HEK293 (cell line): ENCODE measurements around the gene CARD14.

Experiments used
- CTCF ChIA-PET: fragments of 350-600 bp; formaldehyde crosslinking; extraction: SDS; loops from one replicate; lab custom pipeline; 2021; ENCODE audit warnings: antibody characterized with exemption; lab: Yijun Ruan, JAX
- POLR2A ChIA-PET: fragments of 300-600 bp; formaldehyde crosslinking; extraction: SDS; loops from one replicate; lab custom pipeline; 2020; ENCODE audit warnings: antibody characterized with exemption, inconsistent platforms; lab: Yijun Ruan, JAX
- H3K27ac ChIP-seq: fragments of 200-500 bp; sonication (Bioruptor generic); 2 replicates; pipeline ENCODE4 v1.5.1; 2014; ENCODE audit warnings: low read depth, low read length, control low read depth, inconsistent platforms; ENCODE audit errors: extremely low read depth
- H3K36me3 ChIP-seq, 2 experiments: fragments of 200-500 bp in 1 of 2; sonication (Bioruptor generic) in 1 of 2; 1 replicate in 1 of 2; 2 replicates in 1 of 2; pipeline ENCODE4 v1.5.1; 2014 to 2017; ENCODE audit warnings: inconsistent platforms in 2 of 2, low read length in 2 of 2; ENCODE audit not compliant: control insufficient read depth in 2 of 2, insufficient read depth in 1 of 2
- H3K4me1 ChIP-seq: fragments of 200-500 bp; sonication (Bioruptor generic); 2 replicates; pipeline ENCODE4 v1.5.1; 2014; ENCODE audit warnings: mild to moderate bottlenecking, low read length, inconsistent platforms; ENCODE audit not compliant: control insufficient read depth, insufficient read depth
- H3K4me3 ChIP-seq: 2 replicates; pipeline ENCODE4 v1.5.1; 2011; ENCODE audit warnings: low read depth, mild to moderate bottlenecking, control low read depth, low read length, moderate library complexity
- H3K9me3 ChIP-seq: fragments of 200-500 bp; sonication (Bioruptor generic); 2 replicates; pipeline ENCODE4 v1.5.1; 2014; ENCODE audit warnings: low read depth, low read length, inconsistent platforms; ENCODE audit not compliant: control insufficient read depth, insufficient read depth
- EGR2 ChIP-seq: fragments of 450-650 bp; formaldehyde crosslinking; IDR thresholded peaks from 2 replicates; pipeline ENCODE4 v1.5.1; 2016; ENCODE audit warnings: low read depth, missing biosample characterization, missing genetic modification characterization
- HOXC10 ChIP-seq: sonication (generic); formaldehyde crosslinking; IDR thresholded peaks from 2 replicates; pipeline ENCODE4 v1.8.1; 2023; ENCODE audit warnings: mild to moderate bottlenecking, missing genetic modification reagents
- SETDB1 ChIP-seq: IDR thresholded peaks from one replicate; pipeline ENCODE4 v1.6.1; 2017; ENCODE audit warnings: mild to moderate bottlenecking, low read length, moderate library complexity, mixed read lengths; ENCODE audit not compliant: insufficient read length
- SP3 ChIP-seq: fragments of 450-650 bp; formaldehyde crosslinking; IDR thresholded peaks from 2 replicates; pipeline ENCODE4 v1.5.1; 2016; ENCODE audit warnings: missing biosample characterization, missing genetic modification characterization
- TSHZ1 ChIP-seq: fragments of 450-650 bp; formaldehyde crosslinking; IDR thresholded peaks from 2 replicates; pipeline ENCODE4 v1.5.1; 2016; ENCODE audit warnings: missing biosample characterization, missing genetic modification characterization, borderline replicate concordance
- ZEB2 ChIP-seq: fragments of 450-650 bp; formaldehyde crosslinking; IDR thresholded peaks from 2 replicates; pipeline ENCODE4 v1.5.1; 2016; ENCODE audit warnings: missing biosample characterization, missing genetic modification characterization
- ZFHX2 ChIP-seq: fragments of 450-650 bp; formaldehyde crosslinking; conservative IDR thresholded peaks from 2 replicates; pipeline ENCODE4 v1.5.1; 2016; ENCODE audit warnings: missing biosample characterization, missing genetic modification characterization
- ZFP69B ChIP-seq: fragments of 450-650 bp; formaldehyde crosslinking; IDR thresholded peaks from 2 replicates; pipeline ENCODE4 v1.5.1; 2016; ENCODE audit warnings: missing biosample characterization, missing genetic modification characterization
- ZIC2 ChIP-seq: fragments of 450-650 bp; formaldehyde crosslinking; IDR thresholded peaks from 2 replicates; pipeline ENCODE4 v1.5.1; 2016; ENCODE audit warnings: missing biosample characterization, missing genetic modification characterization
- ZNF274 ChIP-seq, 2 experiments: fragments of 200-500 bp in 1 of 2; fragments of 450-650 bp in 1 of 2; sonication (Bioruptor generic) in 1 of 2; formaldehyde crosslinking in 1 of 2; IDR thresholded peaks; 2 replicates each; pipeline versions ENCODE4 v1.5.1 to v1.6.1; 2014 to 2016; ENCODE audit warnings: borderline replicate concordance in 1 of 2, inconsistent platforms in 1 of 2, low read length in 1 of 2, missing biosample characterization in 1 of 2, missing genetic modification characterization in 1 of 2
- ZNF341 ChIP-seq: fragments of 450-650 bp; formaldehyde crosslinking; IDR thresholded peaks from 2 replicates; pipeline ENCODE4; 2016; ENCODE audit warnings: low read depth, missing biosample characterization, missing genetic modification characterization
- ZNF561 ChIP-seq: fragments of 450-650 bp; IDR thresholded peaks from 2 replicates; pipeline ENCODE4 v1.5.1; 2018; ENCODE audit warnings: missing biosample characterization, missing genetic modification characterization, borderline replicate concordance
- ZNF660 ChIP-seq: fragments of 450-650 bp; IDR thresholded peaks from 2 replicates; pipeline ENCODE4 v1.5.1; 2018; ENCODE audit warnings: missing biosample characterization, mild to moderate bottlenecking, missing genetic modification characterization
- ZNF76 ChIP-seq: fragments of 450-650 bp; formaldehyde crosslinking; IDR thresholded peaks from 2 replicates; pipeline ENCODE4; 2016; ENCODE audit warnings: low read depth, missing biosample characterization, missing genetic modification characterization, borderline replicate concordance
- TF ChIP-seq, protein P1 (sequence below): fragments of 450-650 bp; formaldehyde crosslinking; IDR thresholded peaks from 2 replicates; pipeline ENCODE4 v1.5.0; 2017; ENCODE audit warnings: missing biosample characterization, missing genetic modification characterization, borderline replicate concordance

Gene CARD14

DNA sequence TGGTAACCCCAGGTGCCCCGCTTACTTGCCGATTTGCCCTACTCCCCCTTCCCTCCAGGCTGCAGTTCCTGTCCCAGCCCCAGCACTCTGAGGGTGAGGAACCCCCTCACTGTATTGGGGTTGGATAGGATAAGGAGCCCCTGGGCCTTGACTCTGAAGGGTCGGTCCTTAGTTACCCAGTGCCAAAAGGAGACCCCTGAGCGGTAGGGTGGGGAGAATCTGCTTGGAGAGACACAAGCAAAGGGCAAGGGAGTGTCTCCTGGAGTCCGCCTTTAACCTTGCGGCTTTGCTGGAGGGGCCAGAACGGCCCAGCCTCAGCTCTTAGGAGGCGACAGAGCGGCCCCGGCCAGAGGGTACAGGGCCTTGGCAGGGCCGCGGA is 13.0 kb downstream of the CARD14 start (continued):
- TF ChIP-seq ZNF341 (tag by site-specific recombination) (no peak), ZNF76 (tag by site-specific recombination) (no peak)

DNA sequence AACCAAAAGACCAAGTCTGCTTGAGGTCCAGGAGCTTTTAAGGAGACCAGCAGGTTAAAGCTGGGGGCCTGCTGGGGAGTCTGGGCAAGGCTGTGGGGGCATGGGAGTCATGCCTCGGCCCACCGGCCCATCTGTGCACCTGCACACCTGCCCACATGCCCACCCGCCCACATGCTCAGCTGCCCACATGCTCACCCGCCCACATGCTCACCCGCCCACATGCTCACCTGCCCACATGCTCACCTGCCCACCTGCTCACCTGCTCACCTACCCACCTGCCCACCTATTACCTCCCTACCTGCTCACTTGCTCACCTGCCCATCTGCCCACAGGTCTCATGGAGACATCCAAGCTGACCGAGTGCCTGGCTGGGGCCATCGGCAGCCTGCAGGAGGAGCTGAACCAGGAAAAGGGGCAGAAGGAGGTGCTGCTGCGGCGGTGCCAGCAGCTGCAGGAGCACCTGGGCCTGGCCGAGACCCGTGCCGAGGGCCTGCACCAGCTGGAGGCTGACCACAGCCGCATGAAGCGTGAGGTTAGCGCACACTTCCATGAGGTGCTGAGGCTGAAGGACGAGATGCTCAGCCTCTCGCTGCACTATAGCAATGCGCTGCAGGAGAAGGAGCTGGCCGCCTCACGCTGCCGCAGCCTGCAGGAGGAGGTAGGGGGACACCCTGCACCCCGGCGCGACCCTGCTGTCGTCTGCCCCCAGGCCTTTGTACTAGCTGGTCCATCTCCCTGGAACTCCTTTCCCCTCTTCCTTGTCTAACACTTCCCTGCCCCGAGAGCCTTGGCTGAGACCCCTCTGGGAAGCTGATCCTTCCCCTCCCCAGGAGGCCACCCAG is 14.0 kb downstream of the CARD14 start:
- POLR2A ChIA-PET = interaction anchor here (0.5 kb wide), 1 partner anchor 35 kb away, joined by 9 read pairs; no protein-coding TSS in a partner anchor
- H3K4me3 ChIP-seq = no peak overlapping the region
- CTCF ChIA-PET = interaction anchor here (2.0 kb wide), 1 partner anchor 11 kb away, joined by 8 read pairs; no protein-coding TSS in a partner anchor
- no peaks in the 10 kb centered on the region for H3K9me3 ChIP-seq
- H3K36me3 ChIP-seq = no peaks in the 10 kb centered on the region
- H3K27ac ChIP-seq = no peak overlapping the region
- TF ChIP-seq ZNF274 (IDR thresholded peaks at IDR 0.05; ENCODE audit: low read length) (no peak), ZNF274 (tag by site-specific recombination; IDR thresholded peaks at IDR 0.05; ENCODE audit: borderline replicate concordance) (no peak), HOXC10 (CRISPR knock-in tag) (no peak), SP3 (tag by site-specific recombination) (no peak), ZNF561 (tag by site-specific recombination) (no peak), ZEB2 (tag by site-specific recombination) (peak; percentile 83), ZFHX2 (peak; percentile 82), SETDB1 (no peak), EGR2 (peak; percentile 92)
- TF ChIP-seq, protein P1, sequence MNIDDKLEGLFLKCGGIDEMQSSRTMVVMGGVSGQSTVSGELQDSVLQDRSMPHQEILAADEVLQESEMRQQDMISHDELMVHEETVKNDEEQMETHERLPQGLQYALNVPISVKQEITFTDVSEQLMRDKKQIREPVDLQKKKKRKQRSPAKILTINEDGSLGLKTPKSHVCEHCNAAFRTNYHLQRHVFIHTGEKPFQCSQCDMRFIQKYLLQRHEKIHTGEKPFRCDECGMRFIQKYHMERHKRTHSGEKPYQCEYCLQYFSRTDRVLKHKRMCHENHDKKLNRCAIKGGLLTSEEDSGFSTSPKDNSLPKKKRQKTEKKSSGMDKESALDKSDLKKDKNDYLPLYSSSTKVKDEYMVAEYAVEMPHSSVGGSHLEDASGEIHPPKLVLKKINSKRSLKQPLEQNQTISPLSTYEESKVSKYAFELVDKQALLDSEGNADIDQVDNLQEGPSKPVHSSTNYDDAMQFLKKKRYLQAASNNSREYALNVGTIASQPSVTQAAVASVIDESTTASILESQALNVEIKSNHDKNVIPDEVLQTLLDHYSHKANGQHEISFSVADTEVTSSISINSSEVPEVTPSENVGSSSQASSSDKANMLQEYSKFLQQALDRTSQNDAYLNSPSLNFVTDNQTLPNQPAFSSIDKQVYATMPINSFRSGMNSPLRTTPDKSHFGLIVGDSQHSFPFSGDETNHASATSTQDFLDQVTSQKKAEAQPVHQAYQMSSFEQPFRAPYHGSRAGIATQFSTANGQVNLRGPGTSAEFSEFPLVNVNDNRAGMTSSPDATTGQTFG = no peak
- TF ChIP-seq, all 188 proteins: peak for 3
- no peaks in the 10 kb centered on the region for H3K4me1 ChIP-seq

GRCh38 chr17:80184423-80184714 is 14.5 kb downstream of the CARD14 start:
- Histone ChIP-seq H3K36me3 (no peaks in the 10 kb centered on the region), H3K4me3 (no peak overlapping the region), H3K27ac (no peak overlapping the region), H3K4me1 (no peaks in the 10 kb centered on the region), H3K9me3 (no peaks in the 10 kb centered on the region)
- TF ChIP-seq TSHZ1 (tag by site-specific recombination) (no peak), ZIC2 (no peak), ZFP69B (tag by site-specific recombination) (no peak), ZNF660 (tag by site-specific recombination) (no peak)
- ChIA-PET POLR2A (interaction anchor here (0.5 kb wide), 1 partner anchor 35 kb away, joined by 9 read pairs; no protein-coding TSS in a partner anchor), CTCF (interaction anchor here (2.0 kb wide), 1 partner anchor 11 kb away, joined by 8 read pairs; no protein-coding TSS in a partner anchor)
